ENCODE data around the gene MUCL3. TPM values are rescaled to one million over a fixed set of nuclear protein-coding genes. Genes with fewer than 3 reads are reported as not detected.

MUCL3 gene
- total RNA-seq, 4 donors from 2014 or later, result 0.18 TPM; not detected in 3

GRCh38 chr6:30972816-30973215 is 32.0 kb downstream of the MUCL3 start:
- no peak overlapping the region for H3K4me3 ChIP-seq
- DNase-seq, result no peak
- no peaks in the 10 kb centered on the region for H3K27me3 ChIP-seq
- no peaks in the 10 kb centered on the region for H3K36me3 ChIP-seq
- no peak for TF ChIP-seq POLR2A (IDR thresholded peaks at IDR 0.05)
- no peak for TF ChIP-seq CTCF (IDR thresholded peaks at IDR 0.05)
- H3K4me1 ChIP-seq, result no peaks in the 10 kb centered on the region
- H3K9me3 ChIP-seq, result no peaks in the 10 kb centered on the region
- H3K27ac ChIP-seq, result no peak overlapping the region

GRCh38 chr6:30974490-30975252 is 33.9 kb downstream of the MUCL3 start:
- TF ChIP-seq CTCF (IDR thresholded peaks at IDR 0.05) (no peak), POLR2A (IDR thresholded peaks at IDR 0.05) (no peak)
- Histone ChIP-seq H3K9me3 (no peaks in the 10 kb centered on the region), H3K4me3 (no peak overlapping the region), H3K36me3 (no peaks in the 10 kb centered on the region), H3K4me1 (no peaks in the 10 kb centered on the region), H3K27me3 (no peaks in the 10 kb centered on the region), H3K27ac (no peak overlapping the region)
- no peak for DNase-seq

- TF ChIP-seq POLR2A (IDR thresholded peaks at IDR 0.05) (no peak), CTCF (IDR thresholded peaks at IDR 0.05) (no peak)
- Histone ChIP-seq H3K27me3 (no peaks in the 10 kb centered on the region), H3K4me3 (no peak overlapping the region), H3K36me3 (no peaks in the 10 kb centered on the region), H3K9me3 (no peaks in the 10 kb centered on the region), H3K4me1 (no peaks in the 10 kb centered on the region), H3K27ac (no peak overlapping the region)
- DNase-seq, result no peak
These were observed 38.4 kb downstream of the MUCL3 start for GRCh38 chr6:30979141-30979540.

- Histone ChIP-seq H3K9me3 (no peaks in the 10 kb centered on the region), H3K27me3 (no peaks in the 10 kb centered on the region), H3K4me3 (no peak overlapping the region), H3K36me3 (no peaks in the 10 kb centered on the region), H3K4me1 (no peaks in the 10 kb centered on the region), H3K27ac (no peak overlapping the region)
- no peak for DNase-seq
- TF ChIP-seq CTCF (IDR thresholded peaks at IDR 0.05) (no peak), POLR2A (IDR thresholded peaks at IDR 0.05) (no peak)
These were observed 38.9 kb downstream of the MUCL3 start for GRCh38 chr6:30979690-30980089.

DNA sequence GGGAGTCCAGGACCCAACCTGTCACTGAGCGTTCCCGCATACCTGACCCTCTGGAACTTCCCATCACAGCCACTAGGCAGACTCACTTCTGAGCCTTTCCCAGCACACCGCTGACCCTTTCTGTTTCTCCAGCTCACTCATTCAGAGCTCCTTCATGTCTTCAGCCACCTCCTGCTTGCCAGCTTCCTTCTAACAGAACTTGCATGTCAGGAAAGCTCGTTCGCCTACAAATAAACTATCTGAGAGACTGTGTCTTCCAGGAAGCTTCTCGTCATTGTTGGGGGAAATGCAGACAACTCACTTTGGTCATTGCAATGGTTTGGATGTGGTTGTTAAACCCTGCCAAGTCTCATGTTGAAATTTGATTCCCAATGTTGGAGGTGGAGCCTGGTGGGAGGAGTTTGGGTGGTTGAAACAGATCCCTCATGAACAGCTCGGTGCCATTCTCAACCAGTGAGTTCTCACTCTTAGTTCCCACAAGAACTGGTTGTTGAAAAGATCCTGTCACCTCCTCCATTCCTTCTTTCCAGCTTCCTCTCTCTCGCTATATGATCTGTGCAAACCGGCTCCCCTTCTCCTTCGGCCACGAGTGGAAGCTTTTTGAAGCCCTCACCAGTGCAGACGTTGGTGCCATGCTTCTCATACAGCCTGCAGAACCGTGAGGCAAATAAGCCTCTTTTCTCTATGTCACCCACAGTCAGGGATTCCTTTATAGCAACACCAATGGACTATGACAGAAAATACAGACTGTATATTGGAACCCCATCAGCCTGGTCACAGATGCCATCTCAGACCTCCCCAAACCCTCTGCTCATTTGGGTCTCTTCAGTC is 41.4 kb downstream of the MUCL3 start:
- TF ChIP-seq POLR2A (IDR thresholded peaks at IDR 0.05), result no peak
- peak in 1 of 6 experiments; percentile 6 for TF ChIP-seq CTCF (IDR thresholded peaks at IDR 0.05)
- H3K27ac ChIP-seq, result no peak overlapping the region
- H3K9me3 ChIP-seq, result no peaks in the 10 kb centered on the region
- H3K4me3 ChIP-seq, result no peak overlapping the region
- DNase-seq, result no peak
- no peaks in the 10 kb centered on the region for H3K27me3 ChIP-seq
- no peaks in the 10 kb centered on the region for H3K36me3 ChIP-seq
- no peaks in the 10 kb centered on the region for H3K4me1 ChIP-seq
